H1 (cell line): ENCODE measurements around the gene FCAR. TPM values are rescaled to one million over a fixed set of nuclear protein-coding genes. Genes with fewer than 3 reads are reported as not detected.

Experiments
- CTCF ChIA-PET: fragments of 300-600 bp; sonication (Branson Sonifier 250); formaldehyde crosslinking; loops from one replicate; lab custom pipeline; 2021; ENCODE audit not compliant: partially characterized antibody; lab: Charles Lee
- POLR2A ChIA-PET: fragments of 300-600 bp; sonication (Branson Sonifier 250); formaldehyde crosslinking; loops from one replicate; lab custom pipeline; 2021; ENCODE audit warnings: inconsistent platforms; ENCODE audit not compliant: partially characterized antibody; lab: Charles Lee
- DNase-seq, 2 experiments: peaks; one replicate each; pipeline versions ENCODE4 v3.0.0 to v3.0.0-alpha.2; 2010 to 2022; ENCODE audit warnings: low spot score in 2 of 2, low read depth in 1 of 2, mixed read lengths in 1 of 2
- FAIRE-seq: peaks from 2 replicates; lab custom pipeline; 2011; peaks lifted over from hg19 to GRCh38; lab: Jason Lieb, UNC
- H2AFZ ChIP-seq: 2 replicates; pipeline ENCODE4 v1.8.1; 2012; ENCODE audit warnings: low read length, inconsistent platforms
- H2AK5ac ChIP-seq: 2 replicates; pipeline ENCODE4 v1.6.1; 2013; ENCODE audit warnings: low read depth, low read length
- H2BK120ac ChIP-seq: replicated peaks from 2 replicates; pipeline ENCODE3; 2013; ENCODE audit warnings: low read depth, low read length, inconsistent platforms
- H2BK12ac ChIP-seq: 2 replicates; pipeline ENCODE4 v1.6.1; 2013; ENCODE audit warnings: low read depth, low read length
- H2BK15ac ChIP-seq: 2 replicates; pipeline ENCODE4 v1.6.1; 2013; ENCODE audit warnings: low read length
- H2BK20ac ChIP-seq: 2 replicates; pipeline ENCODE4 v1.6.1; 2013; ENCODE audit warnings: low read length
- H2BK5ac ChIP-seq: 2 replicates; pipeline ENCODE4 v1.6.1; 2013; ENCODE audit warnings: low read depth, low read length
- H3K14ac ChIP-seq: 2 replicates; pipeline ENCODE4 v1.6.1; 2013; ENCODE audit warnings: inconsistent platforms; ENCODE audit not compliant: insufficient read length
- H3K18ac ChIP-seq: 2 replicates; pipeline ENCODE4 v1.6.1; 2013; ENCODE audit warnings: low read length; ENCODE audit errors: extremely low read depth
- H3K23ac ChIP-seq: 2 replicates; pipeline ENCODE4 v1.6.1; 2013; ENCODE audit warnings: inconsistent platforms; ENCODE audit not compliant: insufficient read length
- H3K23me2 ChIP-seq: 2 replicates; pipeline ENCODE4 v1.6.1; 2013; ENCODE audit warnings: low read depth, low read length
- H3K27ac ChIP-seq: 2 replicates; pipeline ENCODE4 v1.6.1; 2011; ENCODE audit warnings: low read depth, low read length, inconsistent platforms
- H3K27me3 ChIP-seq, 4 experiments: replicated peaks in 1 of 4; 1 replicate in 1 of 4; 2 replicates in 3 of 4; pipeline versions ENCODE4 v1.6.1 to v1.8.1; 2011 to 2013; ENCODE audit warnings: low read length in 3 of 4, mild to moderate bottlenecking in 3 of 4, inconsistent platforms in 2 of 4, mixed read lengths in 2 of 4, moderate library complexity in 1 of 4; ENCODE audit not compliant: control insufficient read depth in 3 of 4, insufficient read depth in 3 of 4; ENCODE audit errors: extremely low read depth in 1 of 4
- H3K36me3 ChIP-seq, 4 experiments: 2 replicates each; pipeline versions ENCODE4 v1.6.1 to v1.8.1; 2011 to 2013; ENCODE audit warnings: mild to moderate bottlenecking in 4 of 4, low read length in 3 of 4, moderate library complexity in 2 of 4, control low read depth in 1 of 4, inconsistent platforms in 1 of 4; ENCODE audit not compliant: insufficient read depth in 4 of 4, control insufficient read depth in 2 of 4
- H3K4ac ChIP-seq: replicated peaks from 2 replicates; pipeline ENCODE3; 2013; ENCODE audit warnings: low read length, low read depth, mixed read lengths, inconsistent platforms; ENCODE audit not compliant: insufficient read length
- H3K4me1 ChIP-seq, 4 experiments: replicated peaks in 1 of 4; 1 replicate in 1 of 4; 2 replicates in 3 of 4; pipeline versions ENCODE4 v1.6.1 to v1.8.1; 2011 to 2013; ENCODE audit warnings: low read length in 3 of 4, inconsistent platforms in 2 of 4, mixed read lengths in 1 of 4; ENCODE audit not compliant: insufficient read depth in 4 of 4, control insufficient read depth in 3 of 4
- H3K4me2 ChIP-seq, 2 experiments: 2 replicates each; pipeline versions ENCODE4 v1.6.1 to v1.8.1; 2011 to 2013; ENCODE audit warnings: low read depth in 2 of 2, low read length in 2 of 2, control low read depth in 1 of 2, inconsistent platforms in 1 of 2, mild to moderate bottlenecking in 1 of 2; ENCODE audit not compliant: insufficient read depth in 1 of 2
- H3K4me3 ChIP-seq, 4 experiments: fragments of 200-600, 300-600 bp in 1 of 4; sonication (generic), shearing (Covaris generic), sonication (Bioruptor Twin) in 1 of 4; 2 replicates each; pipeline versions ENCODE4 v1.5.1 to v1.8.1; 2011 to 2016; ENCODE audit warnings: low read length in 4 of 4, low read depth in 3 of 4, control low read depth in 2 of 4, inconsistent platforms in 2 of 4, mild to moderate bottlenecking in 2 of 4, mixed read lengths in 1 of 4, moderate library complexity in 1 of 4; ENCODE audit not compliant: insufficient read depth in 2 of 4; ENCODE audit errors: extremely low read depth in 1 of 4
- H3K56ac ChIP-seq: replicated peaks from 2 replicates; pipeline ENCODE3; 2013; ENCODE audit warnings: low read depth, mild to moderate bottlenecking, mixed read lengths, low read length, inconsistent platforms; ENCODE audit not compliant: insufficient read length
- H3K79me1 ChIP-seq: 2 replicates; pipeline ENCODE4 v1.6.1; 2013; ENCODE audit warnings: low read depth, low read length, control low read depth
- H3K79me2 ChIP-seq, 2 experiments: 2 replicates each; pipeline versions ENCODE4 v1.6.1 to v1.8.1; 2012 to 2013; ENCODE audit warnings: low read length in 2 of 2, mild to moderate bottlenecking in 2 of 2, inconsistent platforms in 1 of 2; ENCODE audit not compliant: insufficient read depth in 2 of 2, control insufficient read depth in 1 of 2
- H3K9ac ChIP-seq, 4 experiments: replicated peaks in 1 of 4; 1 replicate in 1 of 4; 2 replicates in 3 of 4; pipeline versions ENCODE4 v1.6.1 to v1.8.1; 2011 to 2013; ENCODE audit warnings: low read depth in 3 of 4, low read length in 3 of 4, control low read depth in 2 of 4, mild to moderate bottlenecking in 2 of 4, moderate library complexity in 2 of 4, inconsistent platforms in 1 of 4; ENCODE audit errors: extremely low read depth in 1 of 4
- H3K9me3 ChIP-seq, 2 experiments: 2 replicates each; pipeline versions ENCODE4 v1.6.1 to v1.8.1; 2012 to 2013; ENCODE audit warnings: mild to moderate bottlenecking in 2 of 2, moderate library complexity in 2 of 2, control low read depth in 1 of 2, inconsistent platforms in 1 of 2, low read depth in 1 of 2, low read length in 1 of 2, mixed read lengths in 1 of 2; ENCODE audit not compliant: insufficient read depth in 2 of 2
- H4K20me1 ChIP-seq, 2 experiments: replicated peaks in 1 of 2; 2 replicates each; pipeline versions ENCODE3 to v1.8.1; 2011 to 2013; ENCODE audit warnings: inconsistent platforms in 2 of 2, low read length in 2 of 2, mild to moderate bottlenecking in 1 of 2; ENCODE audit not compliant: insufficient read depth in 2 of 2, control insufficient read depth in 1 of 2
- H4K5ac ChIP-seq: 2 replicates; pipeline ENCODE4 v1.6.1; 2013; ENCODE audit warnings: low read length, low read depth, mixed read lengths, inconsistent platforms; ENCODE audit not compliant: insufficient read length
- H4K8ac ChIP-seq: 2 replicates; pipeline ENCODE4 v1.8.0; 2013; ENCODE audit warnings: mild to moderate bottlenecking, moderate library complexity, low read length, inconsistent platforms; ENCODE audit not compliant: insufficient read depth; ENCODE audit errors: extremely low read depth
- H4K91ac ChIP-seq: replicated peaks from 2 replicates; pipeline ENCODE3; 2013; ENCODE audit warnings: low read length, mixed read lengths, inconsistent platforms; ENCODE audit not compliant: insufficient read length
- CREB1 ChIP-seq: IDR thresholded peaks from 2 replicates; pipeline ENCODE4 v1.6.1; 2012; ENCODE audit warnings: inconsistent platforms
- CTCF ChIP-seq, 3 experiments: IDR thresholded peaks; 1 replicate in 2 of 3; 2 replicates in 1 of 3; pipeline versions ENCODE4 v1.5.1 to v1.6.1; 2011; ENCODE audit warnings: low read length in 3 of 3, mild to moderate bottlenecking in 3 of 3, inconsistent platforms in 2 of 3, low read depth in 1 of 3, moderate library complexity in 1 of 3; ENCODE audit not compliant: insufficient read depth in 1 of 3; ENCODE audit errors: control extremely low read depth in 1 of 3
- JUN ChIP-seq: IDR thresholded peaks from 2 replicates; pipeline ENCODE4 v1.6.1; 2011; ENCODE audit warnings: low read depth, mild to moderate bottlenecking, improper control_type of control experiment, low read length
- KDM4A ChIP-seq: IDR thresholded peaks from one replicate; pipeline ENCODE4 v1.7.1; 2012; ENCODE audit warnings: low read depth, mild to moderate bottlenecking, moderate library complexity, low read length, inconsistent platforms; ENCODE audit not compliant: severe bottlenecking
- NRF1 ChIP-seq: IDR thresholded peaks from 2 replicates; pipeline ENCODE4 v1.6.1; 2011; ENCODE audit warnings: mild to moderate bottlenecking, low read depth, low read length, improper control_type of control experiment
- RAD21 ChIP-seq, 2 experiments: IDR thresholded peaks in 1 of 2; conservative IDR thresholded peaks in 1 of 2; 2 replicates each; pipeline ENCODE4 v1.6.1; 2011; ENCODE audit warnings: low read depth in 2 of 2, low read length in 2 of 2, improper control_type of control experiment in 1 of 2, inconsistent platforms in 1 of 2, mild to moderate bottlenecking in 1 of 2, moderate library complexity in 1 of 2
- TAF7 ChIP-seq: optimal IDR thresholded peaks from 2 replicates; pipeline ENCODE3; 2011; ENCODE audit warnings: low read depth, mild to moderate bottlenecking, inconsistent platforms, low read length, moderate library complexity, borderline replicate concordance
- WGBS, 2 experiments: shearing (Covaris generic) in 1 of 2; methylation state at CpG; one replicate each; pipeline versions ENCODE4 v1.1.6 to v1.1.7; 2013 to 2015; ENCODE audit warnings: low lambda C conversion rate in 2 of 2, mixed read lengths in 2 of 2, inconsistent platforms in 1 of 2, low coverage in 1 of 2, missing lambda C conversion rate in 1 of 2; ENCODE audit not compliant: insufficient replicate concordance in 2 of 2, insufficient coverage in 1 of 2, insufficient read length in 1 of 2; ENCODE audit errors: extremely low coverage in 1 of 2, missing lambda C conversion rate in 1 of 2; 5-methylcytosine and 5-hydroxymethylcytosine counted together
- polyA plus RNA-seq, 7 experiments: library from polyadenylated mRNA; depleted of rRNA in 3 of 7; stranded (reverse) in 5 of 7; unstranded in 2 of 7; fragments of >200 nt in 5 of 7; fragments of 200-250 nt in 2 of 7; gene quantifications; 1 replicate in 5 of 7; 2 replicates in 1 of 7; 4 replicates in 1 of 7; pipeline versions ENCODE4 v1.2.1 to v1.2.3, GENCODE V29; 2011 to 2013; ENCODE audit warnings: missing spikeins in 2 of 7, mixed read lengths in 2 of 7
- total RNA-seq: library from RNA; stranded (reverse); fragmentation: NEBNext Ultra II Directional; extraction: Animal tissue kit (Norgen Biotek cat#: 25700); gene quantifications from 2 replicates; pipeline ENCODE4 v1.2.1, GENCODE V29; 2021
- TF ChIP-seq, protein P1 (sequence below): IDR thresholded peaks from 2 replicates; pipeline ENCODE4 v1.6.1; 2012; ENCODE audit warnings: low read length, inconsistent platforms

FCAR gene
- total and polyA plus RNA-seq, 2 of the 8 experiments (the other 6 are each of a cell fraction or from before 2014, with no cell fraction given): not detected

- Histone ChIP-seq H3K9ac (no peak overlapping the region), H2BK20ac (peak overlapping the region; percentile 92; the same call in 1 of the 2 replicates), H3K36me3 (no peaks in the 10 kb centered on the region), H3K9me3 (no peaks in the 10 kb centered on the region), H4K8ac (peak overlapping the region; percentile 19; the same call in 1 of the 2 replicates), H3K23me2 (no peaks in the 10 kb centered on the region; the same call in 1 of the 2 replicates), H2BK15ac (peak overlapping the region; percentile 83; the same call in 1 of the 2 replicates), H2AFZ (no peak overlapping the region; the same call in 1 of the 2 replicates), H4K5ac (no peak overlapping the region), H3K4me2 (no peak overlapping the region), H3K4me3 (no peak overlapping the region), H3K79me1 (no peaks in the 10 kb centered on the region), H3K18ac (no peak overlapping the region), H3K4ac (no peak overlapping the region), H3K23ac (no peak overlapping the region), H2BK12ac (peak overlapping the region; percentile 52; the same call in 1 of the 2 replicates), H3K79me2 (no peaks in the 10 kb centered on the region), H3K27me3 (no peaks in the 10 kb centered on the region), H3K4me1 (peaks cover 0 to 4% (median 0%) of the 10 kb centered on the region in 4 experiments; a peak in 2 of 7 replicates), H3K27ac (no peak overlapping the region), H3K56ac (no peak overlapping the region), H2AK5ac (0 out of 2 replicates have a peak overlapping the region, but pooled peaks have one; percentile 3), H4K91ac (peak overlapping the region; percentile 52), H4K20me1 (no peaks in the 10 kb centered on the region), H3K14ac (no peak overlapping the region), H2BK5ac (no peak overlapping the region), H2BK120ac (no peak overlapping the region)
- FAIRE-seq: no peak
- no peak for DNase-seq
- CTCF ChIA-PET: interaction anchor here (1.2 to 2.8 kb wide), 3 partner anchors 8 to 33 kb away, joined by 3 to 20 read pairs (median 11); no protein-coding TSS in a partner anchor
- WGBS, 2 experiments: 90% methylated on average over 11 of the region's 11 CpGs; no CpG with 5 or more reads in 1 of the 2 experiments
- POLR2A ChIA-PET: interaction anchor here (1.5 to 1.7 kb wide), 3 partner anchors 9 to 163 kb away, joined by 3 to 5 read pairs (median 4); no protein-coding TSS in a partner anchor
- no peak for TF ChIP-seq CREB1
- TF ChIP-seq, protein P1, sequence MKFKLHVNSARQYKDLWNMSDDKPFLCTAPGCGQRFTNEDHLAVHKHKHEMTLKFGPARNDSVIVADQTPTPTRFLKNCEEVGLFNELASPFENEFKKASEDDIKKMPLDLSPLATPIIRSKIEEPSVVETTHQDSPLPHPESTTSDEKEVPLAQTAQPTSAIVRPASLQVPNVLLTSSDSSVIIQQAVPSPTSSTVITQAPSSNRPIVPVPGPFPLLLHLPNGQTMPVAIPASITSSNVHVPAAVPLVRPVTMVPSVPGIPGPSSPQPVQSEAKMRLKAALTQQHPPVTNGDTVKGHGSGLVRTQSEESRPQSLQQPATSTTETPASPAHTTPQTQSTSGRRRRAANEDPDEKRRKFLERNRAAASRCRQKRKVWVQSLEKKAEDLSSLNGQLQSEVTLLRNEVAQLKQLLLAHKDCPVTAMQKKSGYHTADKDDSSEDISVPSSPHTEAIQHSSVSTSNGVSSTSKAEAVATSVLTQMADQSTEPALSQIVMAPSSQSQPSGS: no peak
- no peak for TF ChIP-seq KDM4A
- TF ChIP-seq JUN: no peak
- TF ChIP-seq RAD21 (IDR thresholded peaks at IDR 0.05 in 1 of 2, conservative IDR thresholded peaks at IDR 0.05 in 1 of 2; ENCODE audit: low read depth in 2 of 2, low read length in 2 of 2): no peak
- TF ChIP-seq TAF7: no peak
- TF ChIP-seq CTCF (IDR thresholded peaks at IDR 0.05; ENCODE audit: control extremely low read depth in 1 of 3, insufficient read depth in 1 of 3, low read depth in 1 of 3, low read length in 3 of 3): no peak
- TF ChIP-seq NRF1: no peak
Observed at GRCh38 chr19:54889566-54889965, 15.5 kb downstream of the FCAR start.
